VCaP (cell line): ENCODE measurements around the gene EMILIN1.

Source experiments
- H3K27ac ChIP-seq: fragments of 450-650 bp; 2 replicates; pipeline ENCODE4 v1.5.1; 2017
- TF ChIP-seq, protein P1 (sequence below): fragments of 450-650 bp; conservative IDR thresholded peaks from 2 replicates; pipeline ENCODE4 v1.5.1; 2017; ENCODE audit warnings: mild to moderate bottlenecking, moderate library complexity

EMILIN1 gene

DNA sequence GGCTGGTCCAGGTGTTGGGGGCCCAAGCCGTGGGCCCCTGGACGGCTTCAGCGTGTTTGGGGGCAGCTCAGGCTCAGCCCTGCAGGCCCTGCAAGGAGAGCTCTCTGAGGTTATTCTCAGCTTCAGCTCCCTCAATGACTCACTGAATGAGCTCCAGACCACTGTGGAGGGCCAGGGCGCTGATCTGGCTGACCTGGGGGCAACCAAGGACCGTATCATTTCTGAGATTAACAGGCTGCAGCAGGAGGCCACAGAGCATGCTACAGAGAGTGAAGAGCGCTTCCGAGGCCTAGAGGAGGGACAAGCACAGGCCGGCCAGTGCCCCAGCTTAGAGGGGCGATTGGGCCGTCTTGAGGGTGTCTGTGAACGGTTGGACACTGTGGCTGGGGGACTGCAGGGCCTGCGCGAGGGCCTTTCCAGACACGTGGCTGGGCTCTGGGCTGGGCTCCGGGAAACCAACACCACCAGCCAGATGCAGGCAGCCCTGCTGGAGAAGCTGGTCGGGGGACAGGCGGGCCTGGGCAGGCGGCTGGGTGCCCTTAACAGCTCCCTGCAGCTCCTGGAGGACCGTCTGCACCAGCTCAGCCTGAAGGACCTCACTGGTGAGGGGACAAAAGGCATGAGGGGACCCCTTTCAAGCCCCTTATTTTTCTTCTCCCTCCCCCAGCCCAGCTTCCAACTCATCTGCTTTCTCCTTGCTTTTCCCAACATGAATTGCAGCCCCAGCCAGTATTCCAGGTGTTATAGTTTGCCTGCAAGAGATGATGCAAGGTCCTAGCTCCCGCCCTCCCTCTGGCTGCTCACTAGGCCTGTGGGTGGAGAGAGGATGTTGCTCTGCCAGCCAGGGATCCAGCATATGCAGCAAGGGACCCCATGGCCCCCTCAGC, 5.2 kb downstream of the EMILIN1 start:
- no peak overlapping the region; the same call in 1 of the 2 replicates for H3K27ac ChIP-seq
- TF ChIP-seq, protein P1, sequence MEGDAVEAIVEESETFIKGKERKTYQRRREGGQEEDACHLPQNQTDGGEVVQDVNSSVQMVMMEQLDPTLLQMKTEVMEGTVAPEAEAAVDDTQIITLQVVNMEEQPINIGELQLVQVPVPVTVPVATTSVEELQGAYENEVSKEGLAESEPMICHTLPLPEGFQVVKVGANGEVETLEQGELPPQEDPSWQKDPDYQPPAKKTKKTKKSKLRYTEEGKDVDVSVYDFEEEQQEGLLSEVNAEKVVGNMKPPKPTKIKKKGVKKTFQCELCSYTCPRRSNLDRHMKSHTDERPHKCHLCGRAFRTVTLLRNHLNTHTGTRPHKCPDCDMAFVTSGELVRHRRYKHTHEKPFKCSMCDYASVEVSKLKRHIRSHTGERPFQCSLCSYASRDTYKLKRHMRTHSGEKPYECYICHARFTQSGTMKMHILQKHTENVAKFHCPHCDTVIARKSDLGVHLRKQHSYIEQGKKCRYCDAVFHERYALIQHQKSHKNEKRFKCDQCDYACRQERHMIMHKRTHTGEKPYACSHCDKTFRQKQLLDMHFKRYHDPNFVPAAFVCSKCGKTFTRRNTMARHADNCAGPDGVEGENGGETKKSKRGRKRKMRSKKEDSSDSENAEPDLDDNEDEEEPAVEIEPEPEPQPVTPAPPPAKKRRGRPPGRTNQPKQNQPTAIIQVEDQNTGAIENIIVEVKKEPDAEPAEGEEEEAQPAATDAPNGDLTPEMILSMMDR: no peak

DNA sequence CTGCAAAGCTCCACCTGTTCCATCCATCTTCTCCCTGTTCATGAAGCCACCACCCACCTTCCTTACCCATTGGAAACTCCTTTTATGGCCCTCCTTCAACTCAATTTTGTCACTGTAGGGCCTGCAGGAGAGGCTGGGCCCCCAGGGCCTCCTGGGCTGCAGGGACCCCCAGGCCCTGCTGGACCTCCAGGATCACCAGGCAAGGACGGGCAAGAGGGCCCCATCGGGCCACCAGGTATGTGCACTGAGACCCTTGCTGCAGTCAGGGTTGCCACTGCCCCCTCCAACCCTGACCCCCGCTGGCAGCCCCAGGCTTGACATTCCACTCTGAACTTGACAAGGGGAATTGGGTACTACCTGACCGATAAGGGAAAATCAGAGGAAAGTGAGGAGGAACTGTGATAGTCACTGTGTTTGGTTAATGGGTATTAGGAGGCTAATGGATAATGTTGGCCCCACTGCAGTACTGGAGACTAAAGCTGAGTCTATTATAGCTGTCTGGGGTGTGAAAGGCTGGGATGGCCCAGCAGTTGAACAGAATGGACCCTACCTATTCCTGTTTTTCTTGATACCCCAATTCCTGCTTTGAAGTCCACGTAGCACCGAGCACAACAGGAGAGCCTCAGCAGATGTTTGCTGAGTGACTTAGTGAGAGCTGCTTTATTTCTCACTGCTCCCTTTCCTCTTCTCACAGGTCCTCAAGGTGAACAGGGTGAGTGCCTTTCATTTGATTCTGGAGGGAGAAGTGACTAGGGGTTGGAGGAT, 6.1 kb downstream of the EMILIN1 start:
- no peak overlapping the region for H3K27ac ChIP-seq

DNA sequence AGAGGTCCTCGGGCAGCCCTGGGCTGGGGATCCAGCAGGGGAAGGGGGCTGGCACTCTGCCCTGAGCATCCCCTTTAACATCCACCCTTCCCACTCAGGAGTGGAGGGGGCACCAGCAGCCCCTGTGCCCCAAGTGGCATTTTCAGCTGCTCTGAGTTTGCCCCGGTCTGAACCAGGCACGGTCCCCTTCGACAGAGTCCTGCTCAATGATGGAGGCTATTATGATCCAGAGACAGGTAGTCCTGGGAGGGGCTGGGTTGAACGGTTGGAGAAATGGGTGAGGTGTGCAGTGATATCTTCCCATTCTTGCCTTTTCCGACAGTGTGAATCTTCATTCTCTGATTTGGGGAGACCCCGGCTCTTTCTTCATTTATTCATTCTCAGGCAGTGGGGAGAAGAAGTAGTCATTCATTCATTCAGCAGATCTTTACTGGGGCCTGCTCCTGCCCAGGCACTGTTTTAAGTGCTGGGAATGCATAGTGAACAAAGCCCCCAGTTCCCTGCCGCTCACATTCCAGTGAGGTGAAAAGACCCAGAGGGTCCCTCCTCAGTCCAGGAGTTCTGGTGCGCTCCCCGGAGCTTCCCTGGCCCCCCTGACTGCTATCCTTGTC, 6.8 kb downstream of the EMILIN1 start:
- H3K27ac ChIP-seq: peak overlapping the region; percentile 73
- TF ChIP-seq, protein P1: peak; percentile 61

More for the DNA sequence above, 6.1 kb downstream of the EMILIN1 start:
- TF ChIP-seq, protein P1: no peak

DNA sequence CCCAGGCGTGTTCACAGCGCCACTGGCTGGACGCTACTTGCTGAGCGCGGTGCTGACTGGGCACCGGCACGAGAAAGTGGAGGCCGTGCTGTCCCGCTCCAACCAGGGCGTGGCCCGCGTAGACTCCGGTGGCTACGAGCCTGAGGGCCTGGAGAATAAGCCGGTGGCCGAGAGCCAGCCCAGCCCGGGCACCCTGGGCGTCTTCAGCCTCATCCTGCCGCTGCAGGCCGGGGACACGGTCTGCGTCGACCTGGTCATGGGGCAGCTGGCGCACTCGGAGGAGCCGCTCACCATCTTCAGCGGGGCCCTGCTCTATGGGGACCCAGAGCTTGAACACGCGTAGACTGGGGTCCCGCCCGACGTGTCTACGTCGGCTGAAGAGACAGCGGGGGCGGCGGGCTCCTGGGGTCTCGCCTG, 7.3 kb downstream of the EMILIN1 start:
- TF ChIP-seq, protein P1: no peak
- peak overlapping the region; percentile 73 for H3K27ac ChIP-seq

DNA sequence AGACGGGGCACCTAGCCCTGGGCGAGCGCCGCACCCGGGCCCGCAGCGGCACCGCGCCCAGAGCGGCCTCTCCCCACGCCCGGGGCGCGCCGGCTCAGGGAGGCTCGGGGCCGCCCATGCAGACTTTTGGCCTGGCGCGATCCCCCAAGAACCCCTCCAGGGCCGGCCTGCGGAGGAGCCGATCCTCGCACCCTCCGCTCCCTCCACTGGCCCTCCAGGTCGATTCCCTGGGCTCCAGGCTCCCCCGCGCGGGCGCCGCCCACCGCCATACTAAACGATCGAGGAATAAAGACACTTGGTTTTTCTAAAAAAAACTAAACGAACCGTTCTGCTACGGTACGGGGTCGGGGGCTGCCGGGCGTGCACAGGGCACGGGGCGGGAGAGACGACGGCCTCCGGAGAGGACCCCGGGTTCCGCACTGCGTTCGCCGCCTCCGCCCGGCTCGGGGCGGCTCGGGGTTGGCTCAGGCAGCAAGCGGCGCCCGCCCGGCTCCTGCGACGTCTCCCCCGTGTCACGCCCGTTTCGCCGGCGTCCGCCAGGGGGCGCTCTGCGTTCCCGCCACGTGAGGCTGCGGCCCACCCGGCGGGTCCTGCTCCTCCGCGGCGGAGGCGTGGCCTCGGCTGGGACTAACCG, 7.8 kb downstream of the EMILIN1 start:
- TF ChIP-seq, protein P1: peak; percentile 96
- peak overlapping the region; percentile 73 for H3K27ac ChIP-seq

DNA sequence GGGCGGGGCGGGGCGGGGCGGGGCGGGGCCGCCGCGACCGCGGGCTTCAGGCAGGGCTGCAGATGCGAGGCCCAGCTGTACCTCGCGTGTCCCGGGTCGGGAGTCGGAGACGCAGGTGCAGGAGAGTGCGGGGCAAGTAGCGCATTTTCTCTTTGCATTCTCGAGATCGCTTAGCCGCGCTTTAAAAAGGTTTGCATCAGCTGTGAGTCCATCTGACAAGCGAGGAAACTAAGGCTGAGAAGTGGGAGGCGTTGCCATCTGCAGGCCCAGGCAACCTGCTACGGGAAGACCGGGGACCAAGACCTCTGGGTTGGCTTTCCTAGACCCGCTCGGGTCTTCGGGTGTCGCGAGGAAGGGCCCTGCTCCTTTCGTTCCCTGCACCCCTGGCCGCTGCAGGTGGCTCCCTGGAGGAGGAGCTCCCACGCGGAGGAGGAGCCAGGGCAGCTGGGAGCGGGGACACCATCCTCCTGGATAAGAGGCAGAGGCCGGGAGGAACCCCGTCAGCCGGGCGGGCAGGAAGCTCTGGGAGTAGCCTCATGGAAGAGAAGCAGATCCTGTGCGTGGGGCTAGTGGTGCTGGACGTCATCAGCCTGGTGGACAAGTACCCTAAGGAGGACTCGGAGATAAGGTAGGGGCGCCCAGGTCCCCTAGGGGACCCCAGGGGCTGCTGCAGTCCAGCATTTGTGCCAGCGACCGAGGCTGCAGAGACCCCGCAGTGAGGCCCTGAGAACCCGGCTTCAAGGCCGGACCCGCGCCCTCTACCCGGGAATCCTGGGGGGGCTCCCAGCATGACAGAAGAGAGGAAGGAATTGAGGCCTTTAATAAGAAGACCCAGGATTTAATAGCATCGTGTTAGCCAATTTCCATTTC, 8.5 kb downstream of the EMILIN1 start, which contains the start of gene KHK:
Gene KHK (plus strand): TSS at position 49 of the 870 bp plus-strand sequence. CDS start 488 bp downstream, at position 537.
- peak within 1 kb of the TSS; percentile 73 for H3K27ac ChIP-seq
- TF ChIP-seq, protein P1: peak; percentile 43
